NK-92 treated with Interleukin-12 subunit alpha and Interleukin-12 subunit beta, amount 100 ng/mL, for 24 hours (cell line): ENCODE results near the gene RNF222.
"Not testable (repeated sequence)": the region's sequence is repeated elsewhere in the genome, so short reads cannot be mapped to it uniquely, and the experiment has no call there.

ENCODE experiments used
- DNase-seq: peaks from one replicate; lab custom pipeline; 2025; lab: John Stamatoyannopoulos, UW

Gene RNF222

GRCh38 chr17:8410883-8411238 lies 13.2 kb upstream of the RNF222 start:
- DNase-seq, result no peak

- peak; percentile 16 for DNase-seq
Measured at GRCh38 chr17:8409966-8410882, 12.6 kb upstream of the RNF222 start.

- no peak for DNase-seq
Measured at GRCh38 chr17:8408371-8408770, 10.7 kb upstream of the RNF222 start.

GRCh38 chr17:8406174-8406573 lies 8.5 kb upstream of the RNF222 start:
- no peak for DNase-seq

GRCh38 chr17:8405499-8406016 lies 7.9 kb upstream of the RNF222 start:
- DNase-seq, result no peak

- DNase-seq, result no peak
Measured at GRCh38 chr17:8402921-8403536, 5.4 kb upstream of the RNF222 start.

- DNase-seq, result no peak
Measured at GRCh38 chr17:8401107-8401506, 3.5 kb upstream of the RNF222 start.

- no peak for DNase-seq
Measured at GRCh38 chr17:8398980-8399379, 1.4 kb upstream of the RNF222 start.

GRCh38 chr17:8394497-8394896 lies 3.1 kb downstream of the RNF222 start:
- DNase-seq, result not testable (repeated sequence)

GRCh38 chr17:8393470-8394231 lies 4.0 kb downstream of the RNF222 start:
- DNase-seq, result no peak

GRCh38 chr17:8392674-8393469 lies 4.8 kb downstream of the RNF222 start:
- no peak for DNase-seq

GRCh38 chr17:8392274-8392673 lies 5.4 kb downstream of the RNF222 start:
- no peak for DNase-seq

GRCh38 chr17:8391711-8392110 lies 5.9 kb downstream of the RNF222 start:
- no peak for DNase-seq

GRCh38 chr17:8387914-8388651 lies 9.5 kb downstream of the RNF222 start:
- DNase-seq, result peak; percentile 5

- no peak for DNase-seq
Measured at GRCh38 chr17:8386841-8387240, 10.8 kb downstream of the RNF222 start.

- no peak for DNase-seq
Measured at GRCh38 chr17:8384801-8385378, 12.7 kb downstream of the RNF222 start.

GRCh38 chr17:8383143-8383822 lies 14.3 kb downstream of the RNF222 start, which contains the start of gene RPL26:
RPL26 (minus strand) TSS chr17:8383193; CDS start chr17:8382310, 883 bp downstream.
- peak; percentile 74 for DNase-seq

GRCh38 chr17:8382880-8383142 lies 14.8 kb downstream of the RNF222 start:
- no peak for DNase-seq

GRCh38 chr17:8382052-8382879 lies 15.4 kb downstream of the RNF222 start:
- DNase-seq, result no peak
